ENCODE data around the gene PARD3.
"Not testable (repeated sequence)": the region's sequence is repeated elsewhere in the genome, so short reads cannot be mapped to it uniquely, and the experiment has no call there.

The PARD3 gene

DNA sequence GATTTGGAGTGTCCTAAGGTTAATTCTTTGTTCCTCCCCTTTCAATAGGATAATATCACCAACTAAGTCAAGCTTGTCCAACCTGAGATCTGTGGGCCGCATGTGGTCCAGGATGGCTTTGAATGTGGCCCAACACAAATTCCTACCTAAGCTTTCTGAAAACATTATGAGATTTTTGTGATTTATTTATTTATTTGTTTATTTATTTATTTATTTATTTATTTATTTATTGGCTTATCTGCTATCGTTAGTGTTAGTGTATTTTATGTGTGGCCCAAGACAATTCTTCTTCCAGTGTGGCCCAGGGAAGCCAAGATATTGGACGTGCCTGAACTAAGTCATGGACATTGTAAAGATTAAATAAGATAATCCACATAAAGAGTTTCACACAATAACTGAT lies 446.0 kb downstream of the PARD3 start:
- Histone ChIP-seq H3K9me3 (ENCODE audit: control insufficient read depth, low read length) (no peaks in the 10 kb centered on the region), H3K27ac (ENCODE audit: insufficient read depth, low read length, poor library complexity, severe bottlenecking) (no peak overlapping the region), H3K27me3 (replicated peaks; ENCODE audit: control insufficient read depth, insufficient read depth, low read length, poor library complexity, severe bottlenecking) (no peaks in the 10 kb centered on the region), H3K36me3 (ENCODE audit: control insufficient read depth, insufficient read depth, low read length) (no peaks in the 10 kb centered on the region), H3K4me1 (ENCODE audit: control insufficient read depth, insufficient read depth, low read length, poor library complexity, severe bottlenecking) (no peaks in the 10 kb centered on the region), H3K4me3 (ENCODE audit: insufficient read depth, low read depth, low read length, poor library complexity, severe bottlenecking) (no peak overlapping the region)
- no peak for DNase-seq

GRCh38 chr10:34364253-34365037 lies 450.7 kb downstream of the PARD3 start:
- Histone ChIP-seq H3K27me3 (replicated peaks; ENCODE audit: control insufficient read depth, insufficient read depth, low read length, poor library complexity, severe bottlenecking) (no peaks in the 10 kb centered on the region), H3K9me3 (ENCODE audit: control insufficient read depth, low read length) (no peaks in the 10 kb centered on the region), H3K4me3 (ENCODE audit: insufficient read depth, low read depth, low read length, poor library complexity, severe bottlenecking) (no peak overlapping the region), H3K36me3 (ENCODE audit: control insufficient read depth, insufficient read depth, low read length) (no peaks in the 10 kb centered on the region), H3K27ac (ENCODE audit: insufficient read depth, low read length, poor library complexity, severe bottlenecking) (no peak overlapping the region), H3K4me1 (ENCODE audit: control insufficient read depth, insufficient read depth, low read length, poor library complexity, severe bottlenecking) (no peaks in the 10 kb centered on the region)
- DNase-seq, result no peak

DNA sequence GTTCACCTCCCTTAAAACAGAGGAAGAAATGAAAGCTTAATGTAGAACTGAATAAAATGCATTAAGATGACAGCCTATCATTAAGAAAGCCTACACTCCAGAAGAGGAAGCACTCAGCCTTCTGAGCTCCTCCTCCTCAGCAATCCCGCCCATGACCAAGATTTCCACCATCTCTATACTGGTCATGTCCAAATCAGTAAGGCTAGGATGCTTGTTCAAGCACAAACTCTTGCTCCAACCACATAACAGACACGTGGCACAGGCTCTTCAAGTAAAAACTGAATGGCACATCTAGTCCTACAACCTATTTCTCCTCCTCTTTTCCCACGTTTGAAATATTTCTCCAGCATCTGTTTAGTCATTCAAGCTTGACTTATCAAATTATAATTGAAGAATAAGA lies 454.1 kb downstream of the PARD3 start:
- no peak overlapping the region for H3K27ac ChIP-seq (ENCODE audit: insufficient read depth, low read length, poor library complexity, severe bottlenecking)
- no peaks in the 10 kb centered on the region for H3K9me3 ChIP-seq (ENCODE audit: control insufficient read depth, low read length)
- no peaks in the 10 kb centered on the region for H3K4me1 ChIP-seq (ENCODE audit: control insufficient read depth, insufficient read depth, low read length, poor library complexity, severe bottlenecking)
- H3K27me3 ChIP-seq (replicated peaks; ENCODE audit: control insufficient read depth, insufficient read depth, low read length, poor library complexity, severe bottlenecking), result no peaks in the 10 kb centered on the region
- no peaks in the 10 kb centered on the region for H3K36me3 ChIP-seq (ENCODE audit: control insufficient read depth, insufficient read depth, low read length)
- H3K4me3 ChIP-seq (ENCODE audit: insufficient read depth, low read depth, low read length, poor library complexity, severe bottlenecking), result no peak overlapping the region
- DNase-seq, result no peak

- no peaks in the 10 kb centered on the region for H3K27me3 ChIP-seq (replicated peaks; ENCODE audit: control insufficient read depth, insufficient read depth, low read length, poor library complexity, severe bottlenecking)
- no peaks in the 10 kb centered on the region for H3K4me1 ChIP-seq (ENCODE audit: control insufficient read depth, insufficient read depth, low read length, poor library complexity, severe bottlenecking)
- H3K36me3 ChIP-seq (ENCODE audit: control insufficient read depth, insufficient read depth, low read length), result no peaks in the 10 kb centered on the region
- no peak for DNase-seq
- no peak overlapping the region for H3K27ac ChIP-seq (ENCODE audit: insufficient read depth, low read length, poor library complexity, severe bottlenecking)
- H3K4me3 ChIP-seq (ENCODE audit: insufficient read depth, low read depth, low read length, poor library complexity, severe bottlenecking), result no peak overlapping the region
- no peaks in the 10 kb centered on the region for H3K9me3 ChIP-seq (ENCODE audit: control insufficient read depth, low read length)
Measured at GRCh38 chr10:34359435-34359813, 455.7 kb downstream of the PARD3 start.

DNA sequence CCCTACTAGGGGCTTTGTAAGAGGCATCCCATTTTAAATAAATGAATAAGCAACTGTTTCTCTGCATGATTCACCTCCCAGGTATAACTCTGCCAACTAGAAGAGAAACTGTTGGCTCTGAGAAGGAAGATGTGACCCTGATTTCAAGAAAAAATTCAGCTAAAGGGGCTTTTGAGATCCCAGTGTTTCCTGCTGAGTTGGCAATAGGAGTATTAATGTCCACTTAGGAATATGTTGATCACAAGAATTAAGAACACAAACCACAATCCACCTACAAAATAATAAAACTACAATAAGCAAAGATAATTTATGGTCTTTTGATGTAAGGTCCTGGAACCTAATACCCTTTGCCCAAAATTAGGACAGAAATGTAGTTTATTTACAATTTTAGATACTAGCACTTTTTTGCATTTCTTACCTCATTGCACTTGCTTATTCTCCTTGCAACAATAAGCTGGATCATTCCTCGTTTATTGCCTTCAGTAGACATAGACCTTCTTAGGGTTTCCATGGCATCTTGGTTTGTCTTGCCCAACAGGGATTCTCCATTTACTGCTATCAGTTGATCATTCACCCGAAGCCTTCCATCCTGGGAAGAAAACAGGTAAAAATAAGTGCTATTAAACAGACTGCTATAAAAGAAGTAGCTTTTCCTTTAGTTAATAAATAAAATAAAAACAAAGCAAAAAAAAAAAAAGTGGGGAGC lies 456.2 kb downstream of the PARD3 start:
- Histone ChIP-seq H3K27ac (ENCODE audit: insufficient read depth, low read length, poor library complexity, severe bottlenecking) (no peak overlapping the region), H3K4me1 (ENCODE audit: control insufficient read depth, insufficient read depth, low read length, poor library complexity, severe bottlenecking) (no peaks in the 10 kb centered on the region), H3K4me3 (ENCODE audit: insufficient read depth, low read depth, low read length, poor library complexity, severe bottlenecking) (no peak overlapping the region), H3K27me3 (replicated peaks; ENCODE audit: control insufficient read depth, insufficient read depth, low read length, poor library complexity, severe bottlenecking) (no peaks in the 10 kb centered on the region), H3K36me3 (ENCODE audit: control insufficient read depth, insufficient read depth, low read length) (no peaks in the 10 kb centered on the region), H3K9me3 (ENCODE audit: control insufficient read depth, low read length) (no peaks in the 10 kb centered on the region)
- DNase-seq, result no peak

GRCh38 chr10:34356463-34356862 lies 458.6 kb downstream of the PARD3 start:
- DNase-seq, result no peak
- H3K4me3 ChIP-seq (ENCODE audit: insufficient read depth, low read depth, low read length, poor library complexity, severe bottlenecking), result no peak overlapping the region
- H3K36me3 ChIP-seq (ENCODE audit: control insufficient read depth, insufficient read depth, low read length), result no peaks in the 10 kb centered on the region
- no peaks in the 10 kb centered on the region for H3K27me3 ChIP-seq (replicated peaks; ENCODE audit: control insufficient read depth, insufficient read depth, low read length, poor library complexity, severe bottlenecking)
- H3K4me1 ChIP-seq (ENCODE audit: control insufficient read depth, insufficient read depth, low read length, poor library complexity, severe bottlenecking), result no peaks in the 10 kb centered on the region
- H3K9me3 ChIP-seq (ENCODE audit: control insufficient read depth, low read length), result no peaks in the 10 kb centered on the region
- no peak overlapping the region for H3K27ac ChIP-seq (ENCODE audit: insufficient read depth, low read length, poor library complexity, severe bottlenecking)

DNA sequence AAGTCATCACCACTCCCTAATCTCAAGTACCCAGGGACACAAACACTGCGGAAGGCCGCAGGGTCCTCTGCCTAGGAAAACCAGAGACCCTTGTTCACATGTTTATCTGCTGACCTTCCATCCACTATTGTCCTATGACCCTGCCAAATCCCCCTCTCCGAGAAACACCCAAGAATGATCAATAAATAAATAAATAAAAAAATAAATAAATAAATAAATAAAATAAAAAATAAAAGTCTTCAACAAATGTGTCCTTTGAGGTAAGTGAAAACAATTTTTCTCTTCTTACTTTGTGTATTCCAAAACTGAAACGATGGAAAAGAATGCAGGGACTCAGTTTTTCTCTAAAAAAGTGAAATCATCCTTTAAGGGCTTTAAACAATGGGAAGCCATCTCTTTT lies 461.6 kb downstream of the PARD3 start:
- not testable (repeated sequence) for DNase-seq; H3K27me3 ChIP-seq (replicated peaks; ENCODE audit: control insufficient read depth, insufficient read depth, low read length, poor library complexity, severe bottlenecking)

GRCh38 chr10:34352599-34353204 lies 462.4 kb downstream of the PARD3 start:
- not testable (repeated sequence) for DNase-seq; H3K4me3 ChIP-seq (ENCODE audit: insufficient read depth, low read depth, low read length, poor library complexity, severe bottlenecking); H3K9me3 ChIP-seq (ENCODE audit: control insufficient read depth, low read length); H3K4me1 ChIP-seq (ENCODE audit: control insufficient read depth, insufficient read depth, low read length, poor library complexity, severe bottlenecking); H3K36me3 ChIP-seq (ENCODE audit: control insufficient read depth, insufficient read depth, low read length); H3K27me3 ChIP-seq (replicated peaks; ENCODE audit: control insufficient read depth, insufficient read depth, low read length, poor library complexity, severe bottlenecking); H3K27ac ChIP-seq (ENCODE audit: insufficient read depth, low read length, poor library complexity, severe bottlenecking)

More for the DNA sequence above, 461.6 kb downstream of the PARD3 start:
- not testable (repeated sequence) for H3K27ac ChIP-seq (ENCODE audit: insufficient read depth, low read length, poor library complexity, severe bottlenecking); H3K4me1 ChIP-seq (ENCODE audit: control insufficient read depth, insufficient read depth, low read length, poor library complexity, severe bottlenecking); H3K9me3 ChIP-seq (ENCODE audit: control insufficient read depth, low read length); H3K36me3 ChIP-seq (ENCODE audit: control insufficient read depth, insufficient read depth, low read length); H3K4me3 ChIP-seq (ENCODE audit: insufficient read depth, low read depth, low read length, poor library complexity, severe bottlenecking)

- Histone ChIP-seq H3K27me3 (replicated peaks; ENCODE audit: control insufficient read depth, insufficient read depth, low read length, poor library complexity, severe bottlenecking) (no peaks in the 10 kb centered on the region), H3K36me3 (ENCODE audit: control insufficient read depth, insufficient read depth, low read length) (no peaks in the 10 kb centered on the region), H3K4me1 (ENCODE audit: control insufficient read depth, insufficient read depth, low read length, poor library complexity, severe bottlenecking) (no peaks in the 10 kb centered on the region), H3K4me3 (ENCODE audit: insufficient read depth, low read depth, low read length, poor library complexity, severe bottlenecking) (no peak overlapping the region), H3K27ac (ENCODE audit: insufficient read depth, low read length, poor library complexity, severe bottlenecking) (no peak overlapping the region), H3K9me3 (ENCODE audit: control insufficient read depth, low read length) (no peaks in the 10 kb centered on the region)
- DNase-seq, result no peak
Measured at GRCh38 chr10:34351161-34351560, 463.9 kb downstream of the PARD3 start.

DNA sequence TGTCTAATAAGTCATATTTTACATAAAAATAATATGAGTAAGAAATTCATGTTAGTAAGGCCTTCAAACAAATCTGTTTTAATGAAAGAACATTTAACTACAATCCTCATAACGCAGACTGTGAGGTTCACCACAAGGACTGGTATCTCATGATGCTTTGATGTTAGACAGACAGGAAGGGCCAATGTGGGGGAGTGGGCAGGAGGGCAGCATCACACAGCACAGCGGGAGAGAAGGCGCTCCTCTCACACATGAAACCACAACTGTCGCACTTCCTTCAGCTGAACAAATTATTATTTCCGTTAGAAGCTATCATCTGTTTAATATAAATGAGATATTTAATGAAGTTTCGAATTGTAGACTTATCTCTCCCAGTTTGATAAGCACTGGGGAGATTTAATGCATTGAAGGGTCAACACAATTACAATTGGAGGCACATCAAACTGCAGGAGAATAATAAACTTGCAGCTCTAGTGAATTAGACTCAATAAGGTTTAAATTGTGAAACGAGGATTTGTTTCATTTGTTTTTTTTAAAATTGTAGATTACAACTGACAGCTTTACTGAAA lies 466.1 kb downstream of the PARD3 start:
- Histone ChIP-seq H3K36me3 (ENCODE audit: control insufficient read depth, insufficient read depth, low read length) (no peaks in the 10 kb centered on the region), H3K4me3 (ENCODE audit: insufficient read depth, low read depth, low read length, poor library complexity, severe bottlenecking) (no peak overlapping the region), H3K4me1 (ENCODE audit: control insufficient read depth, insufficient read depth, low read length, poor library complexity, severe bottlenecking) (no peaks in the 10 kb centered on the region), H3K9me3 (ENCODE audit: control insufficient read depth, low read length) (no peaks in the 10 kb centered on the region), H3K27ac (ENCODE audit: insufficient read depth, low read length, poor library complexity, severe bottlenecking) (no peak overlapping the region), H3K27me3 (replicated peaks; ENCODE audit: control insufficient read depth, insufficient read depth, low read length, poor library complexity, severe bottlenecking) (no peaks in the 10 kb centered on the region)
- DNase-seq, result no peak
